Activated T-cell treated with anti-CD3 and anti-CD28 coated beads for 24 hours (primary cell): ENCODE measurements around the gene CCDC88C.
A peak's percentile ranks its signal among the peaks of the same experiment; 100 is the strongest.

Experiments
- DNase-seq: peaks from one replicate; pipeline ENCODE4 v3.0.0-alpha.2; 2020; ENCODE audit warnings: low read depth

Gene CCDC88C

GRCh38 chr14:91307046-91307445, 110.6 kb downstream of the CCDC88C start:
- DNase-seq, result no peak

- DNase-seq, result no peak
These were observed 111.1 kb downstream of the CCDC88C start for GRCh38 chr14:91306547-91306946.

DNA sequence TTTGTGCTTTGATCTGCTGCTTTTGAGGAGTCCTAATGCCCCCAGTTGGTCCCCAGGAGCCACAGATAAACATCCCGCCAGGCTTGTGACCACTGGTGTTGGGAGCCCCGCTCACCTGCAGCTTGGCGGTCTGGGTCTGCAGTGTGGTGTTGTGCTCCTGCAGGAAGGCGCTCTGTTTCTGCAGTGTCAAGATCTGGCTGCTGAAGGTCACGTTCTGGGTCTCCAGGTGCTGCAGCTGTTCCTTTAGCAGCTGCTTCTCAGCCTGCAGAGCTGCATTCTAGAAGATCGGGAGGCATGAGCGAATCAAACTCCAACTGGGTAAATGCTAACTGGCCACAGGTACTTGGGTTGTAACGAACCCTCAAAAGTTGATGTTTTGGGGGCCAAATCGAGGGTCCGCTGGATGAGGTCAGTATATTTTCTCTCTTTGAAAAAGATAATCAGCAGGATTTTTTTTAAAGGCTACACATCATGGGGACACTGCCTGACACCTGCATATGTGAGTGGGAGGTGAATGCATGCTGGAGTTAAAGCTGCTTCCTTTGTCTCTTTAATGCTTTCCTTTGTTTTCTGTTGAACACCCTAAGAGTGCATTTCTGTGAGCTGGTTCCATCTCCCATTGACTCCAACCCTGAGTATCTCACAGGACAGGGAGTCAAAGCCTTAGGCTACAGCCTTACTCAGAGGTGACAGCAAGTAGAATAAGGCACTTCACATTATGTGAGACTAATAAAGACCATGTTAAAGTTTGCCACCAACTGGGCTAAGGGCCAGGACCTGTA, 111.8 kb downstream of the CCDC88C start:
- DNase-seq, result no peak

- no peak for DNase-seq
These were observed 113.7 kb downstream of the CCDC88C start for GRCh38 chr14:91303924-91304229.

DNA sequence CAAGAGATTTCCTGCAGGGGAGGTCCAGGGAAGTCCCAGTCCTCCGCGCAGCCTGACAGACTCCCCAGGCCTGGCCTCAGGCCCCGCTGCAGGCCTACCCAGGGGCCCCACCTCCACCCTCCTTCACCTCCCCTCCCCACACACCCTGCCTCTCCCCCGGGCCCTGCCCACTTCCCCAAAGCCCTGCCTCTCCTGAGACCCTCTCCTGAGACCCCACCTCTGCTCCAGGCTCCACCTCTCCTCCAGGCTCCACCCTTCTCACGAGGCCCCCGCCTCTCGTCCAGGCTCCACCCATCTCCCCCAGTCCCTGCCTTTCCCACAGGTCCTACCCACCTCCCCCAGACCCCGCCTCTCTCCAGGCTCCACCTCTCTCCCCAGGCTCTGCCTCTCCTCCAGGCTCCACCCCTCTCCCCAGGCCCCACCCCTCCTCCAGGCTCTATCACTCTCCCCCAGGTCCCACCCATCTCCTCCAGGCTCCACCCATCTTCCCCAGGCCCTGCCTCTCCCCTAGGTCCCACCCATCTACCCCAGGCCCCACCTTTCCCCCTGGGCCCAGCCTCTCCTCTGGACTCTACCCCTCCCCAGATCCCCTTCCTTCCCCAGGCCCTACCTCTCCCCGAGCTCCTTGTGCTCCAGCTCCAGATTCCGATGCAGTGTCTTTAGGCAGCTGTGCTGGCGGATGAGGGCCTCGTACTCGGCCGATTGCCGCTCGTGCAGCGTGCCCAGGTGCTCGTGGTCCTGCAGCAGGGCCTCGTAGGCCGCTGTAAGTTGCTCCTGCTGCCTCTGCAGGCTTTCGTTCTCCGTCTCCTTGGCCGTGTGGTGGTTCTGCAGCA, 114.3 kb downstream of the CCDC88C start:
- peak; percentile 56 for DNase-seq

- DNase-seq, result no peak
These were observed 115.2 kb downstream of the CCDC88C start for GRCh38 chr14:91302391-91302790.

DNA sequence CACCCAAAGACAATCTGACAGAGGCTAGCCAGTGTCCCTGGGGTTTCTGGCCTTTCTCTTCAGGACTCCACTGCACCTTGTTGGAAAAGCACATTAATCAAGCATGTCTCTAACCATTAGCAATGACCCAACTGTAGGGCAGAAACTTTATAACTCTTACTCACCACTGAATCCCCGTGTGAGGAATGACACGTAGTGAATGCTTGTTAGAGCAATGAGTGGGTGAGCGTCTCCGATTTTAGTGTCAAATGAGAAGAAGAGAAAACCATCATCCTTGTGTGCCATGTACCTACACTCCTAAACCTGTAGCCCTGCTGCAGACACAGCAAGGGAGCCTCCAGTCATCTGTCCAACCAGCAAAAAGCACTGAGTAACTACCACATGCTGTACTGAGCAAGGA, 116.7 kb downstream of the CCDC88C start:
- no peak for DNase-seq

DNA sequence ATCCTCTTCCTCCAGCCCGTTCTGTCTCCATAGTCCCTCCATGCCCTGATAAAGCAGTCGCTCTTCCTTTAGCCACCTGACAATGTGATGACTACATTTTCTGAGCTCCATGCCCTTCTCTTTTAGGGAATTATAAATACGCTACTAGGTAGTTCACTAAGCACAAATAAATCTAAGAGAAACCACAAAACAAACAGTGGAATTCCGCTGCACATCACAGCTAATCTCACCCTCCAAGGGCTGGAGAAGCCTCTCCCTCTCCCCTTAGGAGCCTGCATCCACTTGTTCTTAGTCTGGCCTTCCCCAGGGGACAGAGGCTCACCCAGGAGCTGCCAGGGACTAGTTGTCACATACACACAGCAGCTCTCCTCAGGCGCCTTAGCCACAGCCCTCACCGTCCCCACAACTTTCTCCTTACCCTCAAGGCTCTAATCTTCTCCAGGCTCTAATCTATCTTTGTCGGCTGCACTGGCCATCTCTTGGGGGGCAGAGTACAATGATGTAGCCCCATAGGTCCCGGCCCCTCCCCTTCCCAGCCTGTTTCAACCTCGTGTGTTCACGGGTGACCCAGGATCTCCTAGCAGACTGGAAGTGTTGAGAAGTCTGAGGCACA, 117.2 kb downstream of the CCDC88C start:
- no peak for DNase-seq

DNA sequence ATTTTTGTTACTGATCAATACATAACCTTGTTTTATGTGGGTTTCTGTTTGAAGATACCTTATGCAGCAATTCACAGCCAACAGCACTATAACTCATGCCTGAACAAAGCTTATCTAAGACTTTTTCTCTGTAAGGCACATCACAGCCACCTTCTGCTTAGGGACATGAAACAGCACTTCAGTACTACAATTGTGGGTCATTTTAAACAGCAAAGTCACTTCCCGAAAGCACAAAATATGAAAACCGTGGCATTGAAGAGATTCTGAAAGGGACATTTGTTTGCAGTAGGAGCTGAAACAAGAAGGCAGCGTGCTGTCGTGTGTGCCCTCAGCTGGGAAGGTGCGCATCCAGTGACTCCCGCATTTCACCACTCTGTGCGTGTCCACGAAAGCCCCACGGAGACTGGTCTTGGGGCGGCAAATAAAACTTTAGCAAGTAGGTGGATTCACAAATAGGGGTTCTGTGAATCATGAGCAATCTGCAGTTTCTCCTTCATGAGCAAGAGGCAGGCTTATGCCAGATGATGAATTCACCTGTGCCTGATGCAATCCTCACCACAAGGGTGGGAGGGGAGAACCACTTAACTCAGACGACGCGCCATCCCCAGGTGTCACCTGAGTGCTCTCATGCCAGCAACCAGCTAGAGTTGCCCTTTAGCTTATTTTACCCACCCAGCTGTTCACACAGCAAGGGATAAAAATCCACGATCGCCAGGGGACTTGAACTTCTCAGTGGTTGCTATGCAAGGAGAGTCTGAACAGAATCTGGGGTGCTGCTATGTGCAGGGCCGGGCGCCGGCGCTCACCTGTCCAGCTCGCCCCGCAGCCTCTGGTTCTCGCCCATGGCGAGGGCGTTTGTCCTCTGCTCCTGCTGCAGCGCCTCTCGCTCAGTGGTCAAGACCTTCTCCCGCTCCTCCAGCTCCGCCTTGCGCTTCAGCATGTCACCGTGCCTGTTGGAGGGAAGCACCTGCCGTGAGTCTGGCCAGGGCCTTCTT, 118.2 kb downstream of the CCDC88C start:
- DNase-seq, result no peak

- no peak for DNase-seq
These were observed 119.0 kb downstream of the CCDC88C start for GRCh38 chr14:91298576-91298975.

- DNase-seq, result no peak
These were observed 120.4 kb downstream of the CCDC88C start for GRCh38 chr14:91297081-91297711.

- no peak for DNase-seq
These were observed 121.5 kb downstream of the CCDC88C start for GRCh38 chr14:91295851-91296796.

DNA sequence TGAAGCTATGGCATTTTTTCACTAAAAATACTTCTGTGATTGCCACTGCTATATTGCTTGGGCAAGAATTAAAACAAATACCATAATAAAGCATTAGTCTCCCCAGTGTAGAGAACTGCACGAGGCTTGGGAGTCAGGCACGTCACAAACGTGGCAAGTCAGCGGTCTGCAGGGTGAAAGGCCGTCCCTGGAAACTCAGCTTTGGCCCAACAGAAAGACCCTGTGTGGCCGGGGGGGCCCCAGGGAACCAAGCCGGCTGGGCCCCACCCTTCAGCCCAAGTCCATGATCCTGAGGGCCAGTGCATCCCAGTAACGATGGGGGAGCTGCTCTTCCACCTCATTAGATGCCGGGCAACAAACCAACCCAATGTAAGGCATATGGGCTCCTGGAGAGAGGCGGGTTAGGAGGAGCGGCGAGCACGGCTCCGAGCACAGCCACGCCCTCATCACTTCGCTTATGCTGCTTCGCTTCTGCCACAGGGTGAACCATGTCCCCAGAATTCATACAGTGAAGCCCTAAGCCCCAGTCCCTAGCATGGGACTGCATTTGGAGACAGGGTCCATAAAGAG, 122.3 kb downstream of the CCDC88C start:
- no peak for DNase-seq

DNA sequence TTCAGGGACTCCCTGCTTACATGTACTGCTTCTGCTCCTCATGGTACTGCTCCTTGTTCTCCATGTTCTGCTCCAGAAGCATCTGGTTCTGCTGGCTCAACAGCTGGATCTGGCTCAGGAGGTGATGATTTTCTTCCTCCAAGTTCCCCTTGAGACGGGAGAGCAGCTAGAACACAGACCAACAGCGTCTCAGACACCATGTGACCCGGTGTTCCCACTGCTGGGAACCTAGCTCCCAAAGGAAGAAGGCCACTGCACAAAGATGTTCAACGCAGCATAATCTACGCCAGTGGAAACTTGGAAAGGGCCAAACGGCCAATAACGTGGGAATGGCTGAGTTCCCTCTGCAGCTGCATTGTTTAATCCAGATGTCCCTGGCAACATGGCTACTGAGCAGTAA, 123.5 kb downstream of the CCDC88C start:
- no peak for DNase-seq

- no peak for DNase-seq
These were observed 124.3 kb downstream of the CCDC88C start for GRCh38 chr14:91293281-91293680.

- no peak for DNase-seq
These were observed 125.1 kb downstream of the CCDC88C start for GRCh38 chr14:91292491-91292890.

DNA sequence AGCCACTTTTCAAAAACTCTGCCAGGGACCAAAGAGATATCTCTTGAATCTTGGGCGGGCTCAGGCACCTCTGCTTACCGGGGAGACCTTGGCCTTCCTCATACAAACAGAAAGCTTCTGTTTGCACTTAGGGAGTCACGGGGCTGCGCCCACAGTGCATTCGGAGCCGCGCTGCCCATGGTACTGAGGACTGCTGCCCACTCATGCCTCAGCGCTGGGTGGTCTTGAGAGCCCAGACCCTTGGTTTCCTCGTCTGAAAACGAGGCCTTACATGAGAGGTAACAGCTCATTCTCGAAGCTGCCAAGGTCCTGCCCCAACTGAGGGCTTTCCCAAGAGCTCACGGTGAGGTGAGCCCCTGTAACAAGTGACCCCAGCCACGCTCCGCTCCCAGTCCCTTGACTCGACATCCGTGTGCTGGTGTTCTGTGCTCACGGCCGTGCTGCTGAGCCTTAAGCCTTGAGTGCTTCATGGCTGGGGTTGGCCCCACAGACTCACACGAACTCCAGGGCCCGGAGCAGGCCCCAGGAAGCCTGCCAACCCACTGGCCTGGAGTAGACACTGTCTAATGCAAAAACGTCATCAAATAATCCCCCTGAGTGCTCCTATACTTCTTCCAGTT, 125.7 kb downstream of the CCDC88C start:
- DNase-seq, result no peak

DNA sequence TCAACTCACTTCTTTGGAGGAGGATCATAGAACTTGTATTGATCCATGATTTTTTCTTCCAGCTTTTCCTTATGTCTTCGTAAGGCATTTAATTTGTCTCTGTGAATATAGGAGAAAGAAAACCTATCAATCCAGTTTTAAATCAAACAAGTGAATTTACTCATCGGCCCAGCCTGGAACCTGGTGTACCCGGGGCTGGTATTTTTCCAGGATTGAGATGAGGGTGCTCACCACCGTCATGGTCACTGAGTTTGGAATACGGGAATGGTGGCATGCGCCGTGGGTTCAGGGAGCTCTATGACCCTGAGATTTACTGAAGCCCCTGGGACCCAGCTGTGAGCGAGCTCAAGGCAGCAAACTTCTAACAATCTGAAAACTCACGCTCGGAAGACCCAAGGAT, 126.6 kb downstream of the CCDC88C start:
- no peak for DNase-seq

DNA sequence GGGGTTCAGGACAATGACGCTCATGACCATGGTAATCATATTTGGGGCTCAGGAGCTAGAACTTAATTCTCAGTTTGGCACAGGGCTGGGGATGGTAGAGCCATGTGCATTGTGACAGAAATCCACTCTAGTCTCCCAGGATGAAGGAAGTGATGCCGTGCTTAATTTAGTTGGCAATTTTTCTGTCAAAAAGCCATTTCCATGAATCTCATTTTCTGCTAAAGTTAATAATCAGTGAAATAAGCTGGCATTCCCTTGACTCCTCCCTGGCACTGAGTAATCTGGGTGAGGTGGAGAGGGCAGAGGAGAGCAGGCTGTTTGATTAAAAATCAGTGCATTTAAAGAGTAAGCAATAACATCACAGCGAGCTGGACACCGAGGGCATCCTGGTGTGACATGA, 128.2 kb downstream of the CCDC88C start:
- no peak for DNase-seq
